ENCODE results near the gene METTL8. TPM values are rescaled to one million over a fixed set of nuclear protein-coding genes. Genes with fewer than 3 reads are reported as not detected.

Gene METTL8
- total RNA-seq, 2 experiments from 2014 or later = 20.0 to 21.8 TPM

DNA sequence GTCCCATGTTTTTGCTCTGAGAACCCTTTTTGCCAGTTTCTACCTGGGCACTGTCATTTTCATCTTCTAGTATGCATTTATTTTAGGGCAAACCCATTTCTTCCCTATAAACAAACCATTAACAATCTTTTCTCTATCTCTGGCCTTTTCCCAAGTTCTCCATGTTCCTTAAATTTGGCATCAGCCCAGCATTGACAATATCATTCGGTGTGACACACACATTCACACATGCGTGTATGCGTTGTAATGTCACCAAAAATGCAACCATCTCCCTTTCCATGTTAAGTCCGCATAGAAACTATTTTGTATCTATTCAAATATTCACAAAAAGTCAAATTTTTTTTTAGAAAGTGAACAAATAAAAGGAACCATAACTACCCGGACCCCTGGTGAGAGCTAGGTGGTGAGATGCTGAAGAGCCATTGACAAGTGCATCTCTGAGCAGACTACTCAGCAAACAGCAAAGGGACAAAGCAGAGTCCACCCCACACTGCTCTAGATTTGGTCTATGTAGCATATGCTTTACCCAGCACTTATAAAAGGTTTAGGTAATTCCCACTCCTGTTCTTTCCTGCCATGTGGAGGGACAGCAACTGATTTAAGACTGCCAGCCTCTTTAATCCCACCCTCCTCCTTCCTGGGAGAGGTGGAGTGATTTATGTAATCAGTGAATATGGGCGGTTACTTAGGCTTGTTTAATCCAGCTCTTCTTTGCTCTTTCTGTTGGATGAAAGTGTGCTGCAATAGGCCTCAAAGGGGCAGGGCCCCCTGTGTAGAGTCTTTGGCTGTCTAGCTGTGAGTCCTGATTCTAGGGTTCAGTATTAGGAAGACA, 124.1 kb downstream of the METTL8 start:
- H3K27ac Mint-ChIP-seq = no peak overlapping the region
- no peak for DNase-seq
- POLR2A ChIA-PET = no interaction called here
- H3K4me3 Mint-ChIP-seq = no peak overlapping the region
- peaks cover 13% of the 10 kb centered on the region for H3K9me3 Mint-ChIP-seq
- H3K4me1 Mint-ChIP-seq = peaks cover 6% of the 10 kb centered on the region
- CTCF ChIA-PET = interaction anchor here (0.6 to 0.7 kb wide), 2 partner anchors 13 to 294 kb away, joined by 3 to 6 read pairs; no protein-coding TSS in a partner anchor
- H3K36me3 Mint-ChIP-seq (ENCODE audit: low read depth) = peaks cover 14% of the 10 kb centered on the region
- H3K27me3 Mint-ChIP-seq = no peaks in the 10 kb centered on the region

GRCh38 chr2:171308280-171309054, 125.3 kb downstream of the METTL8 start:
- H3K4me1 Mint-ChIP-seq = no peaks in the 10 kb centered on the region
- DNase-seq = no peak
- H3K36me3 Mint-ChIP-seq (ENCODE audit: low read depth) = peaks cover 17% of the 10 kb centered on the region
- CTCF ChIA-PET = interaction anchor here (1.9 kb wide), 1 partner anchor 10 kb away, joined by 4 read pairs; no protein-coding TSS in a partner anchor
- H3K9me3 Mint-ChIP-seq = peaks cover 13% of the 10 kb centered on the region
- no peaks in the 10 kb centered on the region for H3K27me3 Mint-ChIP-seq
- H3K27ac Mint-ChIP-seq = no peak overlapping the region
- no peak overlapping the region for H3K4me3 Mint-ChIP-seq
- POLR2A ChIA-PET = no interaction called here

DNA sequence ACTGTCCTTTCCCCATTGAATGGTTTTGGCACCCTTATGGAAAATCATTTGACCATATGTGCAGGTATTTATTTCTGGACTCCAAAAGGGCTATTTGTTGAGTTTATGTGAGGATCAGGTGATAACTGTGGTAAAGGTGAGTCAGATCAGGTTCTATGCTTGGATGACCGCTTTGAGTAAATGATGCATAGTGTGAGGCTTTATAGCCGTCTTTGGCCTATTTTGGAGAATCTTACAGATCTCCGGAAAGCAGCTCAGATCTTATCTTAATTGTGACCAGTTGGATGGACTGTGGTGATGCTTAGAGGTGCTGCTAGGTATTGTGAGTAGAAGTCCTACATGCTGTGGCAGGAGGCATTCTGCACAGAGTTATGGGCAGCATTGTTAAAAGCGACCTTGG, 126.2 kb downstream of the METTL8 start:
- no peak overlapping the region for H3K4me3 Mint-ChIP-seq
- H3K36me3 Mint-ChIP-seq (ENCODE audit: low read depth) = peaks cover 14% of the 10 kb centered on the region
- H3K4me1 Mint-ChIP-seq = no peaks in the 10 kb centered on the region
- no peak for DNase-seq
- peaks cover 13% of the 10 kb centered on the region for H3K9me3 Mint-ChIP-seq
- POLR2A ChIA-PET = no interaction called here
- no peaks in the 10 kb centered on the region for H3K27me3 Mint-ChIP-seq
- CTCF ChIA-PET = interaction anchor here (1.9 kb wide), 1 partner anchor 11 kb away, joined by 4 read pairs; no protein-coding TSS in a partner anchor
- H3K27ac Mint-ChIP-seq = no peak overlapping the region

GRCh38 chr2:171297956-171298355, 135.8 kb downstream of the METTL8 start:
- CTCF ChIA-PET = interaction anchor here (0.9 to 1.4 kb wide), 2 partner anchors 20 to 37 kb away, joined by 3 read pairs; no protein-coding TSS in a partner anchor

DNA sequence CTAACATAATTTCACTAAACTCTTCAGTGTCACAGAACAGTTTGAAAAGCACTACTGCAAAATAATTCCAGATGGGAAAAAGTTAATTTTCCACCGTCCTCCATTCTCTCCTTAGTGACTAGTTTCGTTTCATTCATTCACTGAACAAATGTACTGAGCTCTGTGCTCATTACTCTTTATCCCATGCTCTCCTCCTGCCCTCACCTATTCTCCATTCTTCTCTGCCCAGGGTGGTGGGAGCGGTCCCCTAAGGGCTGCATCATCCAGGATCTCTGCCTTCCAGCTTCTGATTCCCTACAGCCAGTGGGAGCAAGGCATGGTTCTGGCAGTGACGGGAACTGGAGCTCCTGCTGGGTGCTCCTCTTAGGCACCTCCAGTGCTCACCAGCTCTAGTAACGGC, 139.2 kb downstream of the METTL8 start:
- POLR2A ChIA-PET = no interaction called here
- DNase-seq = no peak
- Mint-ChIP-seq H3K36me3 (ENCODE audit: low read depth) (no peaks in the 10 kb centered on the region), H3K4me3 (no peak overlapping the region), H3K9me3 (no peaks in the 10 kb centered on the region), H3K4me1 (no peaks in the 10 kb centered on the region), H3K27ac (no peak overlapping the region), H3K27me3 (no peaks in the 10 kb centered on the region)
- CTCF ChIA-PET = interaction anchor here (1.2 kb wide), 1 partner anchor 9 kb away, joined by 3 read pairs; no protein-coding TSS in a partner anchor

More at GRCh38 chr2:171297956-171298355, 135.8 kb downstream of the METTL8 start:
- no peaks in the 10 kb centered on the region for H3K4me1 Mint-ChIP-seq
- no peak overlapping the region for H3K4me3 Mint-ChIP-seq
- no peaks in the 10 kb centered on the region for H3K36me3 Mint-ChIP-seq (ENCODE audit: low read depth)
- H3K27ac Mint-ChIP-seq = no peak overlapping the region
- H3K27me3 Mint-ChIP-seq = no peaks in the 10 kb centered on the region
- no peak for DNase-seq
- POLR2A ChIA-PET = no interaction called here
- H3K9me3 Mint-ChIP-seq = no peaks in the 10 kb centered on the region

DNA sequence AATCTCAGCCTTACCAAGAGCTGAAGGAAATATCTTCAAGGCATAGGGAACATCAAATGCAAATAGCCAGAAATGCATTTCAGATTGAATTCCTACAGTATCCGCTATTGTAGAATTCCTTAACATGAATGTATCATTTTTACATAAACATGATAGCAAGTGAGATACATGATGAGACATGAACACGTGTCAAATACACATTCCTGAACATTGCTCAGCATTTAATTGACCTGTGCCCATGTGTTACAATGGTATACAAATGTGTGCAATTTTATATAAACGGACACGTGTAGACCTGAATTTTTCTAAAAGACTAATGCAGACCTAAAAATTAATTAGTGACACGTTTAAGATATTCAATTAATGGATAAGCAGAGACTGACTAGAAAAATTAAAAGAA, 140.1 kb downstream of the METTL8 start:
- Mint-ChIP-seq H3K4me1 (no peaks in the 10 kb centered on the region), H3K4me3 (no peak overlapping the region), H3K36me3 (ENCODE audit: low read depth) (no peaks in the 10 kb centered on the region), H3K27ac (no peak overlapping the region), H3K9me3 (no peaks in the 10 kb centered on the region), H3K27me3 (no peaks in the 10 kb centered on the region)
- POLR2A ChIA-PET = no interaction called here
- no peak for DNase-seq
- CTCF ChIA-PET = interaction anchor here (0.6 to 1.4 kb wide), 3 partner anchors 10 to 806 kb away, joined by 3 to 4 read pairs (median 3); no protein-coding TSS in a partner anchor

GRCh38 chr2:171289991-171290390, 143.8 kb downstream of the METTL8 start:
- H3K9me3 Mint-ChIP-seq = no peaks in the 10 kb centered on the region
- H3K4me3 Mint-ChIP-seq = no peak overlapping the region
- no peaks in the 10 kb centered on the region for H3K36me3 Mint-ChIP-seq (ENCODE audit: low read depth)
- no peaks in the 10 kb centered on the region for H3K27me3 Mint-ChIP-seq
- H3K27ac Mint-ChIP-seq = no peak overlapping the region
- CTCF ChIA-PET = no interaction called here
- POLR2A ChIA-PET = no interaction called here
- DNase-seq = no peak
- H3K4me1 Mint-ChIP-seq = no peaks in the 10 kb centered on the region

- no peak overlapping the region for H3K27ac Mint-ChIP-seq
- ChIA-PET POLR2A (no interaction called here), CTCF (no interaction called here)
- H3K27me3 Mint-ChIP-seq = no peaks in the 10 kb centered on the region
- H3K4me1 Mint-ChIP-seq = no peaks in the 10 kb centered on the region
- no peaks in the 10 kb centered on the region for H3K36me3 Mint-ChIP-seq (ENCODE audit: low read depth)
- no peak overlapping the region for H3K4me3 Mint-ChIP-seq
- no peaks in the 10 kb centered on the region for H3K9me3 Mint-ChIP-seq
- no peak for DNase-seq
Measured at GRCh38 chr2:171289316-171289715, 144.5 kb downstream of the METTL8 start.

GRCh38 chr2:171287611-171288010, 146.2 kb downstream of the METTL8 start:
- no peaks in the 10 kb centered on the region for H3K9me3 Mint-ChIP-seq
- H3K4me3 Mint-ChIP-seq = no peak overlapping the region
- no peak overlapping the region for H3K27ac Mint-ChIP-seq
- ChIA-PET CTCF (interaction anchor here (1.1 kb wide), 1 partner anchor 91 kb away, joined by 3 read pairs; no protein-coding TSS in a partner anchor), POLR2A (no interaction called here)
- H3K4me1 Mint-ChIP-seq = no peaks in the 10 kb centered on the region
- no peaks in the 10 kb centered on the region for H3K36me3 Mint-ChIP-seq (ENCODE audit: low read depth)
- DNase-seq = no peak
- H3K27me3 Mint-ChIP-seq = no peaks in the 10 kb centered on the region

DNA sequence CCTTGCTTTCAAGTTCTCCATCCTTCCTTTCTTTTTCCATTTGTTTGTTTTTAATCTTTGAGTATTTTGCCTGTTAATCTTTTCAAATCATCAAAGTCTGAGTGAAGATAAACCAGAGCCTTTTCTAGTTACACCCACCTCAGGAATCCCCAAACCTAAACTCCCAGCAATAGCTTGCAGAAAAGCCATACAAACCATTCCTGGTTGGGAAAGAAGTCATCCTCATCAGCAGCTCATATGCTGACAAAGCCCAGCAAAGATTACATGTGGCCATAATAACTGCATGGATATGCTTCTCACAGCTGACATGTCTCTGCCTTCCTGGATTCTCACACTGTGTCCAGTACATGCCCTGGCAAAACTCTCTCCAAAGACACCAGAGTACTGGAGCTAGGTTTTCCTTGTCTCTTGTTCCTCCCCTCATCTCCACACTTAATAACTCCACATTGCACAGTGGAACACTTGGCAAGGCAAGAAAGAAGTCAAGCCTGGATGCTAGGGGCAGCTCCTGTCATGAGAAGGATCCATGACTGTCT, 146.7 kb downstream of the METTL8 start:
- DNase-seq = no peak
- H3K27ac Mint-ChIP-seq = no peak overlapping the region
- H3K4me1 Mint-ChIP-seq = no peaks in the 10 kb centered on the region
- H3K4me3 Mint-ChIP-seq = no peak overlapping the region
- POLR2A ChIA-PET = interaction anchor here (0.6 kb wide), 1 partner anchor 96 kb away, joined by 3 read pairs; no protein-coding TSS in a partner anchor
- CTCF ChIA-PET = interaction anchor here (0.6 to 1.1 kb wide), 2 partner anchors 92 to 470 kb away, joined by 3 read pairs; partner anchors contain the start of gene GAD1
- H3K36me3 Mint-ChIP-seq (ENCODE audit: low read depth) = no peaks in the 10 kb centered on the region
- no peaks in the 10 kb centered on the region for H3K9me3 Mint-ChIP-seq
- no peaks in the 10 kb centered on the region for H3K27me3 Mint-ChIP-seq

GRCh38 chr2:171281110-171281509, 152.7 kb downstream of the METTL8 start:
- no peak for DNase-seq
- ChIA-PET POLR2A (no interaction called here), CTCF (interaction anchor here (0.7 to 1.1 kb wide), 3 partner anchors 35 to 569 kb away, joined by 3 to 5 read pairs (median 5); no protein-coding TSS in a partner anchor)
- Mint-ChIP-seq H3K36me3 (ENCODE audit: low read depth) (peaks cover 2% of the 10 kb centered on the region), H3K27ac (no peak overlapping the region), H3K9me3 (peaks cover 7% of the 10 kb centered on the region), H3K4me1 (no peaks in the 10 kb centered on the region), H3K27me3 (no peaks in the 10 kb centered on the region), H3K4me3 (no peak overlapping the region)

- Mint-ChIP-seq H3K27ac (no peak overlapping the region), H3K36me3 (ENCODE audit: low read depth) (peaks cover 2% of the 10 kb centered on the region), H3K4me3 (no peak overlapping the region), H3K9me3 (peaks cover 7% of the 10 kb centered on the region), H3K4me1 (no peaks in the 10 kb centered on the region), H3K27me3 (no peaks in the 10 kb centered on the region)
- ChIA-PET POLR2A (no interaction called here), CTCF (interaction anchor here (1.0 to 1.1 kb wide), 2 partner anchors 36 to 43 kb away, joined by 3 to 5 read pairs; no protein-coding TSS in a partner anchor)
- no peak for DNase-seq
Measured at GRCh38 chr2:171279983-171280790, 153.6 kb downstream of the METTL8 start.

Measured in activated CD4-positive, alpha-beta T cell treated with anti-CD3 and anti-CD28 coated beads, Interleukin-2, amount 10 ng/mL, durations not matched to agents 7 days and 5 days (primary cell).